GM12878 (cell line): ENCODE data around the gene CD2AP. TPM values are rescaled to one million over a fixed set of nuclear protein-coding genes. Genes with fewer than 3 reads are reported as not detected.

Experiments used
- ATAC-seq: fragments of 200-7000 bp; cut with Tn5 transposase; 3 replicates; pipeline ENCODE4 v1.9.1; 2020; ENCODE audit warnings: mild to moderate bottlenecking, moderate library complexity
- BruUV-seq: library from RNA; stranded (reverse); fragments of 400-500 nt; replicated peaks from 2 replicates; lab custom pipeline; 2021; lab: Mats Ljungman, UMichigan
- CTCF ChIA-PET: fragments of 300-600 bp; sonication (Branson Sonifier 250); formaldehyde crosslinking; extraction: SDS; loops from one replicate; lab custom pipeline; 2021; ENCODE audit warnings: inconsistent platforms; lab: Yijun Ruan, JAX
- POLR2A ChIA-PET: fragments of 350-600 bp; formaldehyde crosslinking; extraction: SDS; loops from one replicate; lab custom pipeline; 2021; ENCODE audit warnings: inconsistent platforms; lab: Charles Lee
- RAD21 ChIA-PET: fragments of 300-600 bp; sonication (Branson Sonifier 250); formaldehyde crosslinking; loops from one replicate; lab custom pipeline; 2023; ENCODE audit warnings: antibody characterized with exemption; ENCODE audit not compliant: unreplicated experiment; lab: Charles Lee
- SMC1A ChIA-PET: fragments of 300-600 bp; sonication (Branson Sonifier 250); formaldehyde crosslinking; loops from one replicate; lab custom pipeline; 2023; ENCODE audit not compliant: unreplicated experiment, uncharacterized antibody; lab: Charles Lee
- DNase-seq: peaks from one replicate; pipeline ENCODE4 v3.0.0-alpha.2; 2011; ENCODE audit warnings: low read depth, low spot score
- FAIRE-seq: peaks from 3 replicates; lab custom pipeline; 2011; peaks lifted over from hg19 to GRCh38; lab: Jason Lieb, UNC
- H2AFZ ChIP-seq: 2 replicates; pipeline ENCODE4 v1.6.0; 2011; ENCODE audit warnings: low read depth, low read length, control low read depth; ENCODE audit not compliant: control insufficient read depth
- H3K27ac ChIP-seq: 2 replicates; pipeline ENCODE4 v1.5.1; 2011; ENCODE audit warnings: control low read depth; ENCODE audit not compliant: control insufficient read depth, insufficient read depth
- H3K27me3 ChIP-seq, 2 experiments: replicated peaks in 1 of 2; 2 replicates each; pipeline versions ENCODE4 v1.6.0 to v1.6.1; 2011; ENCODE audit warnings: low read length in 1 of 2; ENCODE audit not compliant: control insufficient read depth in 2 of 2, insufficient read depth in 2 of 2
- H3K36me3 ChIP-seq, 2 experiments: 2 replicates each; pipeline ENCODE4 v1.5.1; 2011; ENCODE audit warnings: low read length in 1 of 2; ENCODE audit not compliant: control insufficient read depth in 2 of 2, insufficient read depth in 2 of 2
- H3K4me1 ChIP-seq: 2 replicates; pipeline ENCODE4 v1.6.1; 2011; ENCODE audit warnings: mild to moderate bottlenecking, low read length, moderate library complexity, mixed read lengths; ENCODE audit not compliant: control insufficient read depth, insufficient read depth
- H3K4me2 ChIP-seq: 2 replicates; pipeline ENCODE4 v1.6.0; 2011; ENCODE audit warnings: control low read depth; ENCODE audit not compliant: control insufficient read depth, insufficient read depth
- H3K4me3 ChIP-seq: fragments of 200-600 bp; sonication (generic); 2 replicates; pipeline ENCODE4 v1.5.1; 2016
- H3K79me2 ChIP-seq: 2 replicates; pipeline ENCODE4 v1.6.0; 2011; ENCODE audit warnings: low read length; ENCODE audit not compliant: control insufficient read depth, insufficient read depth
- H3K9ac ChIP-seq: 2 replicates; pipeline ENCODE4 v1.8.0; 2011; ENCODE audit warnings: low read length, control low read depth, mixed read lengths; ENCODE audit not compliant: control insufficient read depth, insufficient read depth
- H3K9me3 ChIP-seq: replicated peaks from 3 replicates; pipeline ENCODE4 v1.5.1; 2011; ENCODE audit warnings: mild to moderate bottlenecking, low read length; ENCODE audit not compliant: control insufficient read depth, insufficient read depth
- H4K20me1 ChIP-seq: 2 replicates; pipeline ENCODE4 v1.6.0; 2011; ENCODE audit not compliant: control insufficient read depth, insufficient read depth
- BMI1 ChIP-seq: fragments of 450-650 bp; IDR thresholded peaks from 2 replicates; pipeline ENCODE4 v1.6.1; 2016; ENCODE audit warnings: mild to moderate bottlenecking, moderate library complexity, borderline replicate concordance
- CHD2 ChIP-seq: IDR thresholded peaks from 2 replicates; pipeline ENCODE4 v1.6.1; 2011; ENCODE audit warnings: low read depth, low read length, improper control_type of control experiment, borderline replicate concordance
- HDAC2 ChIP-seq: fragments of 200-600 bp; sonication (generic); IDR thresholded peaks from 2 replicates; pipeline ENCODE4 v1.6.1; 2017
- KAT2A ChIP-seq: conservative IDR thresholded peaks from 2 replicates; pipeline ENCODE4 v1.6.1; 2011; ENCODE audit warnings: low read depth, low read length; ENCODE audit not compliant: control insufficient read depth
- RB1 ChIP-seq: fragments of 450-650 bp; formaldehyde crosslinking; IDR thresholded peaks from 2 replicates; pipeline ENCODE4 v1.6.1; 2017; ENCODE audit warnings: mild to moderate bottlenecking, borderline replicate concordance
- RFX5 ChIP-seq: IDR thresholded peaks from 2 replicates; pipeline ENCODE4 v1.6.1; 2011; ENCODE audit warnings: low read depth, low read length, improper control_type of control experiment
- SIX5 ChIP-seq: IDR thresholded peaks from 2 replicates; pipeline ENCODE4 v1.6.1; 2011; ENCODE audit warnings: mild to moderate bottlenecking, low read depth, low read length, moderate library complexity; ENCODE audit not compliant: severe bottlenecking
- SP1 ChIP-seq: IDR thresholded peaks from one replicate; pipeline ENCODE4 v1.6.1; 2011; ENCODE audit warnings: low read depth, low read length
- SREBF1 ChIP-seq: IDR thresholded peaks from 2 replicates; pipeline ENCODE4 v1.6.1; 2012; ENCODE audit warnings: mild to moderate bottlenecking, low read length
- WRNIP1 ChIP-seq: IDR thresholded peaks from 2 replicates; pipeline ENCODE4 v1.6.1; 2011; ENCODE audit warnings: low read depth, low read length, improper control_type of control experiment, borderline replicate concordance
- ZBED1 ChIP-seq: IDR thresholded peaks from 2 replicates; pipeline ENCODE4 v1.6.1; 2016; ENCODE audit warnings: borderline replicate concordance
- ZSCAN29 ChIP-seq: fragments of 450-650 bp; IDR thresholded peaks from 2 replicates; pipeline ENCODE4 v1.6.1; 2017; ENCODE audit warnings: mild to moderate bottlenecking, moderate library complexity
- WGBS: methylation state at CpG from one replicate; pipeline ENCODE4 v1.1.6; 2016; ENCODE audit warnings: low lambda C conversion rate; ENCODE audit not compliant: insufficient replicate concordance, insufficient coverage; ENCODE audit errors: missing lambda C conversion rate; 5-methylcytosine and 5-hydroxymethylcytosine counted together
- in situ Hi-C: fragments of 300-500 bp; cut with MboI; formaldehyde crosslinking; loops from 9 replicates; pipeline ENCODE4 v1.14.3; 2018; ENCODE audit warnings: mixed read lengths
- intact Hi-C: fragments of 100-400 bp; cut with micrococcal nuclease; formaldehyde crosslinking; loops from one replicate; pipeline ENCODE4 v1.14.2; 2022; ENCODE audit not compliant: unreplicated experiment
- polyA plus RNA-seq, 11 experiments: library from polyadenylated mRNA; depleted of rRNA in 4 of 11; unstranded in 6 of 11; stranded (reverse) in 5 of 11; fragments of >200 nt; fragmentation: Nextera tagmentation in 4 of 11; fragmentation: Illumina TruSeq in 1 of 11; extraction: Ambion mirVana in 4 of 11; extraction: Trizol in 1 of 11; gene quantifications; 1 replicate in 1 of 11; 2 replicates in 10 of 11; pipeline versions ENCODE4 v1.2.1 to v1.2.3, GENCODE V29; 2011 to 2016; ENCODE audit warnings: inconsistent platforms in 2 of 11, missing spikeins in 2 of 11, low read depth in 1 of 11
- total RNA-seq, 4 experiments: library from RNA; depleted of rRNA in 3 of 4; stranded (reverse); fragments of >200 nt in 3 of 4; fragmentation: Illumina TruSeq in 1 of 4; extraction: Trizol in 1 of 4; gene quantifications; 2 replicates each; pipeline versions ENCODE4 v1.2.1 to v1.2.3, GENCODE V29; 2013 to 2021
- TF ChIP-seq, protein P1 (sequence below): IDR thresholded peaks from 2 replicates; pipeline ENCODE4 v1.6.1; 2011; ENCODE audit warnings: low read depth, low read length, improper control_type of control experiment, borderline replicate concordance
- TF ChIP-seq, protein P2 (sequence below): fragments of 450-650 bp; IDR thresholded peaks from 2 replicates; pipeline ENCODE4 v1.6.1; 2017; ENCODE audit warnings: mild to moderate bottlenecking, low read depth, inconsistent platforms; ENCODE audit not compliant: poor library complexity, severe bottlenecking
- TF ChIP-seq, protein P3 (sequence below): IDR thresholded peaks from 2 replicates; pipeline ENCODE4 v1.6.1; 2012; ENCODE audit warnings: low read length, inconsistent platforms
- TF ChIP-seq, protein P4 (sequence below): fragments of 450-650 bp; IDR thresholded peaks from 2 replicates; pipeline ENCODE4 v1.6.1; 2017; ENCODE audit warnings: low read depth, mild to moderate bottlenecking, moderate library complexity

CD2AP gene
- total and polyA plus RNA-seq, 10 of the 15 experiments (the other 5 are each of a cell fraction or from before 2014, with no cell fraction given), result 5.4 to 46.6 (median 20.9) TPM

DNA sequence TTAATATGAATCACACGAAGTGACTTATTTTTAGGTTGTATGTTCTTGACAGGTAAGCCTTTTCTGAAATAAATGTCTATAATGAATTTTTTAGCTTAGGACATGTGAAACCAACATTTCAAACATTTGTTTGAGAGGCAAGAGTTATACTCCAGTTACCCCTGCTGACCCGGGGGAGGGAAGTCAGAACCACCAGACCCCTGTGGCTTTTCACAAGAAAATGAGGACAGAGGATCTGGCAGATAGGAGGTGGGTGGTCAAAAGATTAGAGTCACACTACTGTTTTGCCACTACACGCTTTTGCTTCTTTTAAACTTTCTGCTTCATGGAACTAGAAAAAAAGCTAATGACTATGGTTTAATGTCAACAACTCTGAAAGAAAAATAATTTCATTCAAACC lies 193.3 kb downstream of the CD2AP start (continued):
- TF ChIP-seq CHD2 (no peak), RB1 (no peak), SIX5 (no peak), SREBF1 (no peak), ZSCAN29 (no peak), RFX5 (no peak), SP1 (no peak)
- TF ChIP-seq, protein P1, sequence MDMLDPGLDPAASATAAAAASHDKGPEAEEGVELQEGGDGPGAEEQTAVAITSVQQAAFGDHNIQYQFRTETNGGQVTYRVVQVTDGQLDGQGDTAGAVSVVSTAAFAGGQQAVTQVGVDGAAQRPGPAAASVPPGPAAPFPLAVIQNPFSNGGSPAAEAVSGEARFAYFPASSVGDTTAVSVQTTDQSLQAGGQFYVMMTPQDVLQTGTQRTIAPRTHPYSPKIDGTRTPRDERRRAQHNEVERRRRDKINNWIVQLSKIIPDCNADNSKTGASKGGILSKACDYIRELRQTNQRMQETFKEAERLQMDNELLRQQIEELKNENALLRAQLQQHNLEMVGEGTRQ, result no peak

DNA sequence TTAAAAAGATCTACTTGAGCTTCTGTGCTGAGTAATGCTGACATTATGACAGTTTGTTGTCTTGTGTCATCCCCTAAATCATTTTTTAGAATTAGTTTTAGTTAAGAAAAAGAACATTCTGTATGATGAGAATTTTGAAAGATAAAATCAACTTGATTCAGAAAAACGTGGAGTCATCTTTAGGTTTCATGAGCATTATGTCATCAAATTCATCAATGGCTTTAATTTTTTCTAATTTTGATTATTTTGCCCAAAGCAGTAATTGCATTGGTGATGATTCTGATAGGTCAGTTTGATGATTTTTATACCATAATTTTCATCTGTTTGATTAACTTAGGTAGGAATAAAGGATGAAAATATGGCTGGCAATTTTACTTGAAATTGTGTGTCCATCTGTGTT lies 194.2 kb downstream of the CD2AP start:
- Histone ChIP-seq H3K9me3 (no peaks in the 10 kb centered on the region; the same call in 2 of the 3 replicates), H2AFZ (no peak overlapping the region), H3K4me2 (no peak overlapping the region), H3K27ac (no peak overlapping the region), H3K4me1 (no peaks in the 10 kb centered on the region), H3K27me3 (no peaks in the 10 kb centered on the region; a peak in 1 of 4 replicates), H3K36me3 (no peaks in the 10 kb centered on the region), H3K79me2 (no peaks in the 10 kb centered on the region), H4K20me1 (no peaks in the 10 kb centered on the region), H3K4me3 (no peak overlapping the region), H3K9ac (no peak overlapping the region)
- FAIRE-seq (no peak), DNase-seq (no peak), ATAC-seq (no peak)
- intact Hi-C loops (no loop called here), in situ Hi-C loops (no loop called here)
- ChIA-PET SMC1A (interaction anchor here (0.8 kb wide), 1 partner anchor 29 kb away, joined by 3 read pairs; no protein-coding TSS in a partner anchor), CTCF (no interaction called here), RAD21 (interaction anchor here (0.9 kb wide), 1 partner anchor 258 kb away, joined by 3 read pairs; no protein-coding TSS in a partner anchor), POLR2A (no interaction called here)
- WGBS, result 0% methylated on average over 1 of the region's 1 CpG
- no TSS peak for BruUV-seq
- TF ChIP-seq, protein P2, sequence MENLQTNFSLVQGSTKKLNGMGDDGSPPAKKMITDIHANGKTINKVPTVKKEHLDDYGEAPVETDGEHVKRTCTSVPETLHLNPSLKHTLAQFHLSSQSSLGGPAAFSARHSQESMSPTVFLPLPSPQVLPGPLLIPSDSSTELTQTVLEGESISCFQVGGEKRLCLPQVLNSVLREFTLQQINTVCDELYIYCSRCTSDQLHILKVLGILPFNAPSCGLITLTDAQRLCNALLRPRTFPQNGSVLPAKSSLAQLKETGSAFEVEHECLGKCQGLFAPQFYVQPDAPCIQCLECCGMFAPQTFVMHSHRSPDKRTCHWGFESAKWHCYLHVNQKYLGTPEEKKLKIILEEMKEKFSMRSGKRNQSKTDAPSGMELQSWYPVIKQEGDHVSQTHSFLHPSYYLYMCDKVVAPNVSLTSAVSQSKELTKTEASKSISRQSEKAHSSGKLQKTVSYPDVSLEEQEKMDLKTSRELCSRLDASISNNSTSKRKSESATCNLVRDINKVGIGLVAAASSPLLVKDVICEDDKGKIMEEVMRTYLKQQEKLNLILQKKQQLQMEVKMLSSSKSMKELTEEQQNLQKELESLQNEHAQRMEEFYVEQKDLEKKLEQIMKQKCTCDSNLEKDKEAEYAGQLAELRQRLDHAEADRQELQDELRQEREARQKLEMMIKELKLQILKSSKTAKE, result no peak
- TF ChIP-seq WRNIP1 (no peak), ZBED1 (no peak), RFX5 (no peak), BMI1 (no peak), HDAC2 (no peak), KAT2A (no peak)
- TF ChIP-seq, protein P3, sequence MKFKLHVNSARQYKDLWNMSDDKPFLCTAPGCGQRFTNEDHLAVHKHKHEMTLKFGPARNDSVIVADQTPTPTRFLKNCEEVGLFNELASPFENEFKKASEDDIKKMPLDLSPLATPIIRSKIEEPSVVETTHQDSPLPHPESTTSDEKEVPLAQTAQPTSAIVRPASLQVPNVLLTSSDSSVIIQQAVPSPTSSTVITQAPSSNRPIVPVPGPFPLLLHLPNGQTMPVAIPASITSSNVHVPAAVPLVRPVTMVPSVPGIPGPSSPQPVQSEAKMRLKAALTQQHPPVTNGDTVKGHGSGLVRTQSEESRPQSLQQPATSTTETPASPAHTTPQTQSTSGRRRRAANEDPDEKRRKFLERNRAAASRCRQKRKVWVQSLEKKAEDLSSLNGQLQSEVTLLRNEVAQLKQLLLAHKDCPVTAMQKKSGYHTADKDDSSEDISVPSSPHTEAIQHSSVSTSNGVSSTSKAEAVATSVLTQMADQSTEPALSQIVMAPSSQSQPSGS, result no peak
- TF ChIP-seq, protein P4, sequence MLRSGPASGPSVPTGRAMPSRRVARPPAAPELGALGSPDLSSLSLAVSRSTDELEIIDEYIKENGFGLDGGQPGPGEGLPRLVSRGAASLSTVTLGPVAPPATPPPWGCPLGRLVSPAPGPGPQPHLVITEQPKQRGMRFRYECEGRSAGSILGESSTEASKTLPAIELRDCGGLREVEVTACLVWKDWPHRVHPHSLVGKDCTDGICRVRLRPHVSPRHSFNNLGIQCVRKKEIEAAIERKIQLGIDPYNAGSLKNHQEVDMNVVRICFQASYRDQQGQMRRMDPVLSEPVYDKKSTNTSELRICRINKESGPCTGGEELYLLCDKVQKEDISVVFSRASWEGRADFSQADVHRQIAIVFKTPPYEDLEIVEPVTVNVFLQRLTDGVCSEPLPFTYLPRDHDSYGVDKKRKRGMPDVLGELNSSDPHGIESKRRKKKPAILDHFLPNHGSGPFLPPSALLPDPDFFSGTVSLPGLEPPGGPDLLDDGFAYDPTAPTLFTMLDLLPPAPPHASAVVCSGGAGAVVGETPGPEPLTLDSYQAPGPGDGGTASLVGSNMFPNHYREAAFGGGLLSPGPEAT, result no peak
